ENCODE measurements around the gene NOS3.
A peak's percentile ranks its signal among the peaks of the same experiment; 100 is the strongest.

NOS3 gene

DNA sequence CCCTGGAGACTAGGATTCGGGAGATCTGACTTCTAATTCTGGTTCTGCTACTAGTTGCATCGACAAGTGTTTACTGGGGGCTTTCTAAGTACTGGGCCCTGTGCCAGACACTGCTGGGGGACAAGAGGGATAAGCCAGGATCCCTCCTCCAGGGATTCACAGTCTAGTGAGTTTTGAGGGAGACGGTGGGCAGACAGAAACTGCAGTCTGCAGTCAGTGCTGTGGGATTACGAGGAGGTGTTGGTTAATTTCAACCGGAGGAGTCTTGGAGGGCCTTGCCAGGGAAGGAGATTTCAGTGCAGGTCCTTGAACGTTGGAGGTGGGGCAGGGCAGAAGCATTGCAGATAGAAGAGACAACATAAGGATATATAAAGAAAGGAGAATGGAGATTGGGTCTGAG, 9.2 kb upstream of the NOS3 start:
- no peak for DNase-seq

DNA sequence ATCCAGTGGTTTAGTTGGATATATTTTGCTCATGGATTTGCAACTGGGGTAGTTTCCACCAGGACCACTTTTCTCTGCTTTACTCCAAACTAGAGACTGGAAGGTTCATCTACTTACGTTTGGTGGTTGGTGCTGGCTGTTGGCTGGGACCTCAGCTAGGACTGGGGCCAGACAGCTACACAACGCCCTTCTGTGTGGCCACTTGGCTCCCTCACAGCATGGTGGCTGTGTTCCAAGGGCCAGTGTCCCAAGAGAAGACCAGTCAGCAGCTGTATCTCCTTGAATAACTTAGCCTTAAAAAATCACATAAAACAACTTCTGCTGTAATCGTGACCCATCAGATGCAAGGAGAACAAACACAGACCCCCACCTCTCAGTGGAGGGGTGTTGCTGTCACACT, 8.5 kb upstream of the NOS3 start:
- DNase-seq = no peak

DNA sequence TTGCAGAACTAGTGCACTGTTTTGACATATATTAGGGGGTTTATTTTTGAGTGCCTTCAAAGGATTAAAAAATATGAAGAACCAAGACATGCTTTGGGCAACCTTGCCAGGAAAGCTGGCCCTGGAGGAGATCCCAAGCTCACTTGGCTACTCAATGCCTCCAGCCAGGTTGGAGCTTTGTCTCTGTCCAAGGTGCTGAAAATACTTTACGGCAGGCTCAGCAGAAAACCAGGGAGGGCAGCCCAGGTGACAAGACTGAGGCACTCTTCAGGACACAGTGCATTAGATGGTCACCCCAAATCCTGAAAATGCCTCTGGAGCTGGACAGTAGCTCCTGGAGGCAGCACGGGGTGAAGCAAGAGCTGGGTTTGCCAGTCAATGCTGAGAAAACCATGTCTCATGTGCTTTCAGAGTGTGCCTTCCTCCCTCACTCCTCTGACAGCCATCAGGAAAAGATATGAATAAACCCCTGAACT, 6.9 kb upstream of the NOS3 start:
- no peak for DNase-seq

DNA sequence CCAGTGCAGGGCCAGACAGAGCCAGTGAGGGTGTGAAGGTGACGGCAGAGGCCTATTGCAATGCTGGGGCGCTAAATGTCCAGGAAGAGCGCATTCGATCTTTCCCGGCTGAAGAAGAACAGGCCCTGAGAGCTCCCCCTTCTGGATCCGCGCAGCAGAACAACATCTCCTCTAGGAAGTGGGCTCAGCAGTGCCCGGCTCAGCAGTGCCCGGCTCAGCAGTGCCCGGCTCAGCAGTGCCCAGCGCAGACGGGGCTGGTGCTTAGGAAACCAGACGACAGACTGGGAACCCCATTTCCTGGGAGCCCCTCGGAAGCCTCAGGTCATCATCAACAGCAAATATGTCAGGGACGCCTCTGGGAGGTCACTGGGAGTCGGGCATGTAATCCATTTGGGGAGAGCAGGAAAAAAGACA, 4.7 kb upstream of the NOS3 start:
- DNase-seq = peak; percentile 62

DNA sequence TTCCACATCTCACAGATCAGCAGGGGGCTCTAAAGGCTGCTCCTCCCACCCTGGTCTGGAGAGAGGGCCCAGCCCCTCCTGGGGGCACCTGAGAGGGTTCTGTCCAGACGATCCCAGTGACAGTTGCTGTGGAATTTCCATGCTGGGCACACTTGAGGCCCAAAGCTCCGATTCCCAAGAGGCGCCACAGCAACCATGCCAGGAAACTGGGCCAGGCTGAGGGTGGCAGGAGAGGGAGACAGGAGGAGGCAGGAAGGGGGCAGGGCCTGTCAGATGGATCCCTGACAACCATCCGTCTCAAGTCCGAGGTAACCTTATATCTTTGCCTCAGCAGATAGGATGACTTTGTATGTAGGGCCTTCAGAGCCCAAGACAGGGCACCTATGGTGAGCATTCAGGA, 4.3 kb upstream of the NOS3 start:
- DNase-seq = no peak

DNA sequence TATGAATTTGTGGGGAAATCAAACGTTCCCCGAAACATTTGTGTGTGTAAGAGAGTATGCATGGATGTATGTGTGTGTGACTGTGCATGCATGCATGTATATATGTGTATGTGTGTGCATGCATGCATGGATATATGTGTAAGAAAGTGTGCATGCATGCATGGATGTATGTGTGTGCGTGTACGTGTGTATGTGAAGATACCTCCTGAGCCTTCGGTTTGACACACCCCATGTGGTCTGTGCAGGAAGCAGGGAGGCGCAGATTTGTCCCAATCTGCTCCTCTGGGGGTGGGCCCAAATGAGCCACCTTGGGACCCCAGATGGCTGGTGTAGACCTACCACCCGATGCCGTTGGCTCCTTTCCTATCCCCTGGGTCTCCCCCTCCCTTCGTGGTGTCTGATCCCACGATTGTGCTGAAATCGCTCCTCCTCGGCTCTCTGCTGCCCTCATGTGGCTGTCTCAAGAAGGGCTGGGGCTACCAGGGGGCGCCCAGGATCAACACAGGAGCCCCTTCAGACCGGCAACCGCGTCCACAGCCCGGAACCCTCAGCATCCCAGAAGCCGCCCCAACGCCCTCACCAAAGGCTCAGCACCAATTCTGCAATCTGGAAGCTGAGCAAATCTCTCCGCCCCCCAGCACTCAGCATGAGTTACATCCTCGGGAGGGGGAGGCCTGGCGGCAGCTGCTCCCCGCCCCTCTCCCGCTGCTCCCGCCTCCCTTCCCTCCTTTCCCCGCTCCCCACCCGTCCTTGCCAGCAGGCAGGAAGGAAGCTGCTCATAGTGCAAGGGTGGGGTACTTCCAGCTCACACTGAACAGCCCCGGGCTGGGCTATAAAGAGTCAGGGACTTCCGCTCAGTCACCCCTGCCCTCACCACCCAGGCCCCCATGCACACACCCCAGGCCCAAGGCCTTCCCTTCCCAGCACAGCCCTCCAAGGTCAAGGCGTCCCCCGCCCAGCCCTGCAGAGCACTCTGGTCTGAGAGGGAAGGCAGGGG, 2.3 kb upstream of the NOS3 start:
- peak; percentile 67 for DNase-seq

DNA sequence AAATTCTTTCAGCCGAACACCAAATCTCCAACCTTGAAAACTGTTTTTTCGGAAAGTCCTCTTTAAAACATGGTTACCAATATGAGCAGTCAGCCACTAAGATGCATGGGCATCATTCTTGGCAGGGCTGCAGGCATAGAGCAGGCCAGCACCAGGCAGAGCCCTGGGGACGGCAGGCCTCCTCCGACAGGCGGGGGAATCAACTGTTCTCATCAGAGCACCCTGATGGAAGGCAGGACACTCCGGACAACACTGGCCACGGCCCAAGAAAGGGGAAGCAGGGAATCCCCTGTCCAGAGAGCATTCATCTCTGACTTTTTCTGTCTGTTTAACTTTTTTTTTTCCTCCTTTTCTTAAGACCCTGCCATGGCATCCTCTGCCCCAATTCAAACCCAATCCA, 1.4 kb upstream of the NOS3 start:
- no peak for DNase-seq

DNA sequence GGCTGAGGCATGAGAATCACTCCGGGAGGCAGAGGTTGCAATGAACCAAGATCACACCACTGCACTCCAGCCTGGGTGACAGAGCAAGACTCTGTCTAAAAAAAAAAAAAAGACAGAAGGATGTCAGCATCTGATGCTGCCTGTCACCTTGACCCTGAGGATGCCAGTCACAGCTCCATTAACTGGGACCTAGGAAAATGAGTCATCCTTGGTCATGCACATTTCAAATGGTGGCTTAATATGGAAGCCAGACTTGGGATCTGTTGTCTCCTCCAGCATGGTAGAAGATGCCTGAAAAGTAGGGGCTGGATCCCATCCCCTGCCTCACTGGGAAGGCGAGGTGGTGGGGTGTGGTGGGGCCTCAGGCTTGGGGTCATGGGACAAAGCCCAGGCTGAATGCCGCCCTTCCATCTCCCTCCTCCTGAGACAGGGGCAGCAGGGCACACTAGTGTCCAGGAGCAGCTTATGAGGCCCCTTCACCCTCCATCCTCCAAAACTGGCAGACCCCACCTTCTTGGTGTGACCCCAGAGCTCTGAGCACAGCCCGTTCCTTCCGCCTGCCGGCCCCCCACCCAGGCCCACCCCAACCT, 1.3 kb downstream of the NOS3 start:
- DNase-seq = no peak

DNA sequence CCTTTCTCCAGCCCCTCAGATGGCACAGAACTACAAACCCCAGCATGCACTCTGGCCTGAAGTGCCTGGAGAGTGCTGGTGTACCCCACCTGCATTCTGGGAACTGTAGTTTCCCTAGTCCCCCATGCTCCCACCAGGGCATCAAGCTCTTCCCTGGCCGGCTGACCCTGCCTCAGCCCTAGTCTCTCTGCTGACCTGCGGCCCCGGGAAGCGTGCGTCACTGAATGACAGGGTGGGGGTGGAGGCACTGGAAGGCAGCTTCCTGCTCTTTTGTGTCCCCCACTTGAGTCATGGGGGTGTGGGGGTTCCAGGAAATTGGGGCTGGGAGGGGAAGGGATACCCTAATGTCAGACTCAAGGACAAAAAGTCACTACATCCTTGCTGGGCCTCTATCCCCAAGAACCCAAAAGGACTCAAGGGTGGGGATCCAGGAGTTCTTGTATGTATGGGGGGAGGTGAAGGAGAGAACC, 2.1 kb downstream of the NOS3 start:
- no peak for DNase-seq

DNA sequence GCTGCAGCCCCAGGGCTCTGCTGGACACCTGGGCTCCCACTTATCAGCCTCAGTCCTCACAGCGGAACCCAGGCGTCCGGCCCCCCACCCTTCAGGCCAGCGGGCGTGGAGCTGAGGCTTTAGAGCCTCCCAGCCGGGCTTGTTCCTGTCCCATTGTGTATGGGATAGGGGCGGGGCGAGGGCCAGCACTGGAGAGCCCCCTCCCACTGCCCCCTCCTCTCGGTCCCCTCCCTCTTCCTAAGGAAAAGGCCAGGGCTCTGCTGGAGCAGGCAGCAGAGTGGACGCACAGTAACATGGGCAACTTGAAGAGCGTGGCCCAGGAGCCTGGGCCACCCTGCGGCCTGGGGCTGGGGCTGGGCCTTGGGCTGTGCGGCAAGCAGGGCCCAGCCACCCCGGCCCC, 2.7 kb downstream of the NOS3 start:
- DNase-seq = no peak

DNA sequence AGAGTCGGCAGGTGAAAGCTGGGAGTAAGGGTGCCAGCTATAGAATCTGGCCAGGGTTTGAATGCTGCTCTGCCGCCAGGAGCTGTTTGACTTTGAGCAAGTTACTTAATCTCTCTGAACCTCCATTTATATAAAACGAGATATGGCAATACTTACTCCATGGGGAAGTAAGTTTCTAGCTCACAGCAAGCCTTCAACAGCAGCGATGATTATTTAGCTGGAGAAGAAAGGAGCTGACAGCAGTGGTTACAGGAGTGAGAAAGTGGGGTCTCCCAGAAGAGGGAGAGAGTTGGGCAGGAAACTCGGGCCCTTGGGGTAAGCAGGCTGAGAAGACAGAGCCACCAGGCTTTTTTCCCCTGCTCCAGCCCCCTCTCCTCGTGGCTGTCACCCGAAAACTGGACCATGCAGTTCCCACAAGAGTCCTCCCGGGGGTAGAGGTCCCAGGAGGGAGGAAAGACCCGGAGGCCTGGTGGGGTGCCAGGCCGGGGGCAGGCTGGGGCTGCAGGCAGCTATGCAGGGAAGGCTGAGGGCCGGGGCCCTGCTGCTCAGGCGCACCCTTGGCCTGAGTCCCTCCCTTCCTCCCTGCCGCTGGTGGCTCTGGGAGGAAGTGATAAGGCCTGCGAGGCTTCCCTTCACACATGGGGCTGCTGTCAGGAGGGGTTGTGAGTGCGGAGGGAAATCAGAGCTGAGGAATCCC, 3.5 kb downstream of the NOS3 start:
- no peak for DNase-seq

DNA sequence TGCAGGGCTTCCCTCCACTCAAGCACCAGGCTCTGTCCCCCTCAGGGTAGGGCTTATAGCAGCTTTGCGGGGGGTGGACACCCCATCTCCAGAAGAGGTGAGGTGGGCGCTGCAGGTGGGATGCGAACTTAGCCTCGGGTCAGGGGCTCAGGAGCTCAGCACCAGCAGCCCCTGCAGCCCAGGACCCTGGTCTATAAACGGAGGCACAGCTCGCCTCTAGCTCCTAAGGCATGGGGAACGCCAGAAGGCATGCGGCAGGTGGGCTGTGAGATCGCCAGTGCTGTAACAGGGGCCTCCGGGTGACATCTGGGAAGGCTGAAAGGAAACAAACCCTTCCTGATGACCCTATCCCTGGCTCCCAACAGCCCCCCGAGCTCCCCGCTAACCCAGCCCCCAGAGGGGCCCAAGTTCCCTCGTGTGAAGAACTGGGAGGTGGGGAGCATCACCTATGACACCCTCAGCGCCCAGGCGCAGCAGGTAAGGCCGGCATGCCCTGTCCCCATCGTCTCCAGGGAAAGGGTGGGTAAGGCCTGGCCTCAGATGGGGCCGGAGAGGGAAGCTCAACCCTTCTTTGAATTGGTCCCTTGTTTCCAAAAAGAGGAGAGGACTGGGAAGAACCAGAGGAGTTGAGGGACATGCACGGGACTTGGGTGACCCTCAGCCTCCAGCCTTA, 4.2 kb downstream of the NOS3 start:
- DNase-seq = no peak

DNA sequence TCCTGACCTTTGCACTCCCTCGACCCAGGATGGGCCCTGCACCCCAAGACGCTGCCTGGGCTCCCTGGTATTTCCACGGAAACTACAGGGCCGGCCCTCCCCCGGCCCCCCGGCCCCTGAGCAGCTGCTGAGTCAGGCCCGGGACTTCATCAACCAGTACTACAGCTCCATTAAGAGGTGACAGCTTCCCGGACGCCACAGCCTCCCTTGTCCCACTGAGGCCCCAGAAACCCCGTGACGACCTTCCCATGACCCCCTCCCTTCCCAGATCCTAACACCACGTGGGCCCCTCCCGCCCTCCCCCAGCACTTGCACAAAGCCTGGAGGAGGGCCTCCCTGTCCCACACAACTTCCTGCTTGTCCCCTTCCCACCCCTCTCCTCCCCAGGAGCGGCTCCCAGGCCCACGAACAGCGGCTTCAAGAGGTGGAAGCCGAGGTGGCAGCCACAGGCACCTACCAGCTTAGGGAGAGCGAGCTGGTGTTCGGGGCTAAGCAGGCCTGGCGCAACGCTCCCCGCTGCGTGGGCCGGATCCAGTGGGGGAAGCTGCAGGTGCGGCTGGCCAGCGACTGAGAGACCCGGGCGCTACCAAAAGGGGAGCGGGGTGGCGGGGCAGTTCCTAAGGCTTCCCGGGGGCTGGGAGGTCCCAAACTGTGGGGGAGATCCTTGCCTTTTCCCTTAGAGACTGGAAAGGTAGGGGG, 5.7 kb downstream of the NOS3 start:
- DNase-seq = no peak

DNA sequence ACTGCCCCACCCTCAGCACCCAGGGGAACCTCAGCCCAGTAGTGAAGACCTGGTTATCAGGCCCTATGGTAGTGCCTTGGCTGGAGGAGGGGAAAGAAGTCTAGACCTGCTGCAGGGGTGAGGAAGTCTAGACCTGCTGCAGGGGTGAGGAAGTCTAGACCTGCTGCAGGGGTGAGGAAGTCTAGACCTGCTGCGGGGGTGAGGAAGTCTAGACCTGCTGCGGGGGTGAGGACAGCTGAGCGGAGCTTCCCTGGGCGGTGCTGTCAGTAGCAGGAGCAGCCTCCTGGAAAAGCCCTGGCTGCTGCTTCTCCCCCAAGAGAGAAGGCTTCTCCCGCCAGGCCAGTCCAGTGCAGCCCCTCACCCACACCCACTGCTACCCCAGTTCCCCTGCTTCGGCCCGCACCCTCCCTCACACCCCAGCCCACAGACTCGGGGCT, 6.3 kb downstream of the NOS3 start:
- DNase-seq = no peak

DNA sequence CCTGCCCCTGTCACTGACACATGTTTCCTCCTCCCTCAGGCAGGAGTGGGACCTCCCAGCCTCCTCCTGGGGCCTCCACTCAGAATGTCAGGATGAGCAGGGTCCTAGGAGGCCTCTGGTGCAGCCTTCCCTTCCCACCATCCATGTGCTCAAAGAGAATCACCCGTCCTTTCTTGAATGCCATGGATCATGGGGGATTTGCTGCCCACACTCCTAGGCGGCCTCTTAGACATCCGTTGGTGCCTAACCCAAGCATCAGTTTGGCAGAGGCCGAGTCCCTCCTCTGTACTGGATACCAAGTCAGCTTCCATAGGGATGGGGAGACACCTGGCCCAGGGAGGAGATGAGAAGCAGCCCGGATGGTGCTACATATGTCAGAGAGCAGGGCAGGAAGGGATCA, 7.0 kb downstream of the NOS3 start:
- no peak for DNase-seq

DNA sequence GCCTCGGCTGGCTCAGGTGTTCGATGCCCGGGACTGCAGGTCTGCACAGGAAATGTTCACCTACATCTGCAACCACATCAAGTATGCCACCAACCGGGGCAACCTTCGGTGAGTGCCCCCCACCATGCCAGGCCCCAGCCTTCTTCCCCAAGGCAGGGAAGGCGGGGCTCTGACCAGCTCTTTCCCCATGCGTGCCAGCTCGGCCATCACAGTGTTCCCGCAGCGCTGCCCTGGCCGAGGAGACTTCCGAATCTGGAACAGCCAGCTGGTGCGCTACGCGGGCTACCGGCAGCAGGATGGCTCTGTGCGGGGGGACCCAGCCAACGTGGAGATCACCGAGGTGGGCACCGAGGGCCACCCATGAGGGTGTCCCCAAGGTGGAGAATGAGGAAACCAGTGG, 7.5 kb downstream of the NOS3 start:
- no peak for DNase-seq

DNA sequence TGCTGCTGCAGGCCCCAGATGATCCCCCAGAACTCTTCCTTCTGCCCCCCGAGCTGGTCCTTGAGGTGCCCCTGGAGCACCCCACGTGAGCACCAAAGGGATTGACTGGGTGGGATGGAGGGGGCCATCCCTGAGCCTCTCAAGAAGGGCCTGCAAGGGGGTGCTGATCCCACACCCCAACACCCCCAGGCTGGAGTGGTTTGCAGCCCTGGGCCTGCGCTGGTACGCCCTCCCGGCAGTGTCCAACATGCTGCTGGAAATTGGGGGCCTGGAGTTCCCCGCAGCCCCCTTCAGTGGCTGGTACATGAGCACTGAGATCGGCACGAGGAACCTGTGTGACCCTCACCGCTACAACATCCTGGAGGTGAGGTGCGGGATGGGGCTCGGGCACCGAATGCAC, 8.2 kb downstream of the NOS3 start:
- no peak for DNase-seq

DNA sequence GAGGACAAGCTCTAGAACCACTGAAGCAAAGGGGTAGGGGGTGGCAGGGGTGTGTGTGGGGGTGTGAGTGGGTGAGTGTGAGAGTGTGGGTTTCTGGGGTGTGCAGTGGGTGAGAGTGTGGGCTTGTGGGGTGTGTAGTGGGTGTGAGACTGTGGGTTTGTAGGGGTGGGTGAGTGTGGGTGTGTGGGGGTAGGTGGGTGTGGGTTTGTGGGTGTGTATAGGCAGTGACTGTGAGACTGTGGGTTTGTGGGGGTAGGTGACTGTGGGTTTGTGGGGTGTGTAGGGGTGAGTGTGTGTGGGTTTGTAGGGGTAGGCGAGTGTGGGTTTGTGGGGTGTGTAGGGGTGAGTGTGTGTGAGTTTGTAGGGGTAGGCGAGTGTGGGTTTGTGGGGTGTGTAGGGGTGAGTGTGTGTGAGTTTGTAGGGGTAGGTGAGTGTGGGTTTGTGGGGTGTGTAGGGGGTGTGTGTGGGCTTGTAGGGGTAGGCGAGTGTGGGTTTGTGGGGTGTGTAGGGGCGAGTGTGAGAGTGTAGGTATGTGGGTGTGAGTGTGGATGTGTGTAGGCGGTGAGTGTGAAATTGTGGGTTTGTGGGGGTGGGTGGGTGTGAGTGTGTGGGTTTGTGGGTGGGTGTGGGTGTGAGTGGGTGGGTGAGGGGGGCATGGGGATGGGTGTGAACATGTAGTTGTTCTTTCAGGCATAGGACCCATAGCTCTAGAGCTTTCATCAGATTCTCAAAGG, 8.8 kb downstream of the NOS3 start:
- DNase-seq = no peak

DNA sequence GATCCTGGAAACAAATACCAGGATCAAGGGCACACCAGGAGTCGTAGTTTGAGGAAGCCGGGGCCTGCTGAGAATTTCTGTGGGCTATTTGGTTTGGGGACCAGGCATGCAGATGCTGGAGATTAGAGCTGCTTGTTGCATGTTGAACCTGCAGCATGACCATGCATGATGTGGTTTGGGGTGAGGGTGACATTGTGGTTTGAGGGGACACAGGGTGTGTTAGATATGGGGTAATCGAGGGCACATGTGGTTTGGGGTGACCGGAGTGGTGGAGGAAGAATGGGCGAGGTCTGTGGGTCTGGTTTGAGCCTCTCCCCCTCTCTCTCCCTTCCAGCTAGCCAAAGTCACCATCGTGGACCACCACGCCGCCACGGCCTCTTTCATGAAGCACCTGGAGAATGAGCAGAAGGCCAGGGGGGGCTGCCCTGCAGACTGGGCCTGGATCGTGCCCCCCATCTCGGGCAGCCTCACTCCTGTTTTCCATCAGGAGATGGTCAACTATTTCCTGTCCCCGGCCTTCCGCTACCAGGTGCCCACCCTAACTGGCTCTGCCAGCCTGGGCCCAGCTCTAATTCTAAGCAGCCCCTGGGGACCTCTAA, 10.2 kb downstream of the NOS3 start:
- DNase-seq = no peak

DNA sequence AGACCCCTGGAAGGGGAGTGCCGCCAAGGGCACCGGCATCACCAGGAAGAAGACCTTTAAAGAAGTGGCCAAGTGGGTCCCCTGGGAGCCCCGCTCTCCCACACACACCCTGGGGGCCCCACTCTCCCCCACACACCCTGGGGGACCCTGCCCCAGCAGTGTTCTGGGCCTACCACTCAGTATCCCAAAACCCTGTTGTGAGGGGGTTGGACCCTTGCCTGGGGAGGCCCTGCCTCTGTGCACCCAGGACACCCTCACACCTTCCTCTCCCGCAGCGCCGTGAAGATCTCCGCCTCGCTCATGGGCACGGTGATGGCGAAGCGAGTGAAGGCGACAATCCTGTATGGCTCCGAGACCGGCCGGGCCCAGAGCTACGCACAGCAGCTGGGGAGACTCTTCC, 10.7 kb downstream of the NOS3 start:
- no peak for DNase-seq

DNA sequence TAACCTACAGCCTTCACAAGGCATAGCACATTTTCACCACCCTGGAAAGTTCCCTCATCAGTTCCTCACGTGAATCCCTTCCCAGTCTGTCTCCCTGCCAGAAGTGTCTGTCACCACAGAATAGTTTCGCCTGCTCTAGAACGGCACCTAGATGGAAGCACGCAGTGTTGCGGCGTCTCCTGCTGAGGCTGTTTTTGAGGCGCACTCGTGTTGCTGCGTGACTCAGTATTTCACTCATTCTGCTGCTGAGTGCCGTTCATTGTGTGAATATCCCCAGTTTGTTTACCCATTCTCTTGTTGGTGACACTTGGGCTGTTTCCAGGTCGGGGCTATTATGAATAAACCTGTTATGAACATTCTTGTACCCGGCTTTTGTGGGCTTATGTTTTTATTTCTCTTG, 12.8 kb downstream of the NOS3 start:
- DNase-seq = no peak

Data from stimulated activated CD4-positive, alpha-beta T cell treated with anti-CD3 and anti-CD28 coated beads, Interleukin-12 subunit alpha, Interleukin-12 subunit beta, amount 100 ng/mL, for 4 hours (primary cell).